Left forelimb (tissue), 1 donor: ENCODE measurements around the gene CCDC83.
"Not testable (repeated sequence)": the region's sequence is repeated elsewhere in the genome, so short reads cannot be mapped to it uniquely, and the experiment has no call there.

Experiments
- DNase-seq: peaks from one replicate; pipeline ENCODE4 v3.0.0-alpha.2; 2018; ENCODE audit warnings: low spot score

Gene CCDC83

DNA sequence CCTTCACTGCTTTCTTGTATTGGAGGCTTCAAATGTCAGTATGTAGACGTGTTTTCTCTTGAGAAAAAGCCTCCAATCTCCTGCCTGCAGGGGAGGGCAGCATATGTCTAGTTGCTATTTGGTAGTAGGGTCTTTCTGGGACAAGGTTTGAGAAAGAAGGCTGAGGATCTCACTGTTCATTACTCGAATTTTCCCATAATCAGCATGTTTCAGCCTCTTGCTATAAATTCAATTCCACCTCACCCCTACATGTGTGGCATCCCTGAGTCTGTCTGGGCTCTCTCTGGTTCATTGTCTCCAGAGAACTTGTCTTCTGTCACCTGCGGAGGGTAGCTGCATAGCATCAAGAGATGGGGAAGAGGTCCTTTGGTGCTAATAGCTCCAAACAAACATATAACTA lies 19.5 kb upstream of the CCDC83 start:
- DNase-seq = no peak

DNA sequence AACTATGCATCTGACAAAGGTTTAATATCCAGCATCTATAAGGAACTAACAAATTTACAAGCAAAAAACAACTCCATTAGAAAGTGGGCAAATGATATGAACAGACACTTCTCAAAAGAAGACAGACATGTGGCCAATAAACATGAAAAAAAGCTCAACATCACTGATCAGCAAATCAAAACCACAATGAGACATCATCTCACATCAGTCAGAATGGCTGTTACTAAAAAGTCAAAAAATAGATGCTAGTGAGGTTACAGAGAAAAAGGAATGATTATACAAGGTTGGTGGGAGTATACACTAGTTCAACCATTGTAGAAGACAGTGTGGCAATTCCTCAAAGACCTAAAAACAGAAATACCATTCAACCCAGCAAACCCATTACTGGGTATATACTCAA lies 14.3 kb upstream of the CCDC83 start:
- not testable (repeated sequence) for DNase-seq

DNA sequence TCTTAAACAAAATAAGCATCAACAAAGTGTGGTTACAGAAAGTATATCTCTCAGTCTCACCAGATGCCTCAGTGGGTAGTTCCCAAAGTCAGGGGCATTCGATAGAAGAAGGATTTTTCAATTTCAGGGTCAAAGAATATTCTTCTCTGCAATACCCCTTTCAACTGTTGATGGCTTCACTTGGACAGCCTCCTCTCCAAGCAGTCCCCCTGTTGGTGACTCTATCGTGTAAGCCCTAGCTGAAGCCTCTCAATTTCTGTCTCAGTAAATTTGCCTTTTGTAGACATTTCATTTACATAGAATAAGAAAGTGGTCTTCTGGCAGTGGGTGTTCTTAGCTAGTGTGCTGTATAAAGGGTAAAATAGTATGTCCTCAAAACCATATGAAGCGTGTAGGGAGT lies 11.3 kb upstream of the CCDC83 start:
- DNase-seq = no peak

DNA sequence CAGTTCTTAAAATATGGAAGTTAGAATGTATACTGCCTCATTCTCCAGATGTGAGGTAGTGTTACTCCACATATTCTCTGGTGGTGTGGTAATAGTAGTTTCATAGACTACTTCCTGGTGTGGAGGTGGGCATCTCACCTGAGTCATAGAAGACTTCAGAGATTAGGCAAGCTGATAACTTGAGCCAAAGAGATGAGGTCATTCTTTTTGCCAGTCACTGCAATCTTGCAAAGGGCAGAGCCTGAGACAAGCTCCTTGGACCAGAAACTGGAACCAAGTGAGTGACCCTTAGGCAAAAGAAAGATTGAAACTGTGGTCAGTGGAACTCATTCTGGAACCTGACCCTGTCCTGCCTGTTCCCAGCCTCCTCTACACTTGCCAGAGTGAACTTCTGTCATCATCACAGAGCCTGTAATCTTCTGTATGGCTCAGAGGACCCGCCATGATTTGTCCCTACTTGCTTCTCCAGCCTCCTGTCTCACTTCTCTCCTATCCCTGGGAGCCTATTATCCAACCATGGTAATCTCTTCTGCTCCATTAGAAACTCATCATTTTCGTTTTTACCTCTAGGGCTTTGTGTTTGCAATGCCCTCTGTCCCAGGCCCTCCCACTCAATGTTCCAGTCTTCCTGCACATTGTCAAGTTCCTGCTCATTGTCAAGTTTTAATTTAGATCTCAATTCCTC lies 10.6 kb upstream of the CCDC83 start:
- DNase-seq = no peak

DNA sequence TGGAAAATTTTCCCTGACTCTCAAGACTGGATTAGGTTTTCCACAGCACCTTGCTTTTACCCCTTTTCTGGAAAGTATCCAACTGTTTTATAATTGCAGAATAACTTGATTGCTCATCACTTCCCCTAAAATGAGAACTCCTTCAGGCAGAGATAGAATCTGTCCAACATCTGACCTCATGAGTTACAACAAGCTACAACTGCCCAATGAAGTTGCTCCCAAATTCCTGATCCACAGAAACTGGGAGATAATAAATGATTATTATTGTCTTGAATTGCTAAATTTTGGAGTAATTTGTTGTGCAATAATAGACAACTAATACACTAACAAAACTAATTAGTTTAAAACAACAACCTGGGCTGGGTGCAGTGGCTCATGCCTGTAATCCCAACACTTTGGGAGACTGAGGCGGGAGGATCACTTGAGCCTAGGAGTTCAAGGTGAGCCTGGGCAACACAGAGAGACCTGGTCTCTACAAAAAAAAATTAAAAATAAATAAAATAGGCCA lies 10.0 kb upstream of the CCDC83 start:
- no peak for DNase-seq

DNA sequence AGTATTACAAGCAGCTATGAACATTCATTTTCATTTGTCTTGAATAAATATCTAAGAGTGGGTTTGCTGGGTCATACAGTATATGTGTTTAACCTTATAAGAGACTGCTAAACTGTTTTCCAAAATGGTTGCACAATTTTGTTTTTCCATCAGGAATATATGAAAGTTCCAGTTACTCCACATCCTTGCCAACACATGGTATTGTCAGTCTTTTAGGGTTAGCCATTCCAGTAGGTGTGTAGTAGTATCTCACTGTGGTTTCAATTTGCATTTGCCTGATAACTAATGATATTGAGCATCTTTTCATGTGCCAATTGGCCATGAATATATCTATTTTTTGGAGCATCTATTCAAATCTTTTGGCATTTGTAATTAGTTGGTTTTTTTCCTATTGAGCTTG lies 7.7 kb upstream of the CCDC83 start:
- DNase-seq = no peak

DNA sequence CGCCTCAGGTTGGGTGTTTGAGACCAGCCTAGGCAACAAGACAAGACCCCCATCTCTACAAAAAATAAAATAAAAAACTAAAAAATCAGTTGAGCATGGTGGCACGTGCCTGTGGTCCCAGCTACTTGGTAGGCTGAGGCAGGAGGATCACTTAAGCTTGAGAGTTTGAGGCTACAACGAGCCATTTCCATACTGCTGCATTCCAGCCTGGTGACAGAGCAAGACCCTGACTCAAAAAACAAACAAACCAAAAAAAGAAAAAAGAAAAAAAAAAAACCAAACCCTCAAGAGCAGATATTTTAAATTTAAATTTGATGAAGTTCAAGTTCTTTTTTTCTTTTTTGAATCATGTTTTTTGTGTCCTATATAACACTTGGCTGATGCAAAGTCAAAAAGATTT lies 7.2 kb upstream of the CCDC83 start:
- no peak for DNase-seq

DNA sequence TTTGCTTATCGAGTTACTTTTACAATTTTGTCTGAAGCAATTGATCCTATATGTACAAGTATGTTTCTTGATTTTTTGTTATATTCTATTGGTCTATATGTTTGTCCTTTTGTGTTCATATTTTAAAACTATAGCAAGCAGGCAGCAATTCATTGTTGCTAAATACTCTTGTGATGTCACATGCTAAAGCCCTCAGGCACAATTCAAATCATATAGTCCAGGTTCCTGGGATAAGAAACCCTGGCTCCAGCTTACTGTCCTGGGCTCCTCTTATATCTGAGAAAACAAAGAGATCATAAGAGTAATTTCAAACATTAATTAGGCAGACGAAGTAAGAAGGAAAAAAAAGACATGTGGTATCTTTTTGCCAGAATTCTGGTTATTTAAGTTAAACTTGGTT lies 6.6 kb upstream of the CCDC83 start:
- DNase-seq = no peak

DNA sequence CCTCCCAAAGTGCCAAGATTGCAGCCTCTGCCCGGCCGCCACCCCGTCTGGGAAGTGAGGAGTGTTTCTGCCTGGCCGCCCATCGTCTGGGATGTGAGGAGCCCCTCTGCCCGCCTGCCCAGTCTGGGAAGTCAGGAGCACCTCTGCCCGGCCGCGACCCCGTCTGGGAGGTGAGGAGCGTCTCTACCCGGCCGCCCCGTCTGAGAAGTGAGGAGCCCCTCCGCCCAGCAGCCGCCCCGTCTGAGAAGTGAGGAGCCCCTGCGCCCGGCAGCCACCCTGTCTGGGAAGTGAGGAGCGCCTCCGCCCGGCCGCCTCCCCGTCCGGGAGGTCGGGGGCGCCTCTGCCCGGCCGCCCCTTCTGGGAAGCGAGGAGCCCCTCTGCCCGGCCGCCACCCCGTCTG lies 2.4 kb upstream of the CCDC83 start:
- DNase-seq = not testable (repeated sequence)

DNA sequence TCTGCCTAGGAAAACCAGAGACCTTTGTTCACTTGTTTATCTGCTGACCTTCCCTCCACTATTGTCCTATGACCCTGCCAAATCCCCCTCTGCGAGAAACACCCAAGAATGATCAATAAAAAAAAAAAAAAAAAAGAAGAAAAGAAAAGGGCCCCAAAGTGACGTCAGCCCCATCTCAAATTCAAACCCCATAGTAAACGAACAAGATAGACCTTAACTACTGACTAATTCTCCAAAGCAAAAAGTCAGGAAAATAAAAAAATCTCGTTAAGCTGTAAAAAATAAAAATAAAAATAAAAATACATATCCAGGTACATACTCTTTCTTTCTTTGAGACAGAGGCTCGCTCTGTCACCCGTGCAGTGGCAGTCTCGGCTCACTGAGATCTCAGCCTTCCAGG lies 1.6 kb upstream of the CCDC83 start:
- DNase-seq = not testable (repeated sequence)

DNA sequence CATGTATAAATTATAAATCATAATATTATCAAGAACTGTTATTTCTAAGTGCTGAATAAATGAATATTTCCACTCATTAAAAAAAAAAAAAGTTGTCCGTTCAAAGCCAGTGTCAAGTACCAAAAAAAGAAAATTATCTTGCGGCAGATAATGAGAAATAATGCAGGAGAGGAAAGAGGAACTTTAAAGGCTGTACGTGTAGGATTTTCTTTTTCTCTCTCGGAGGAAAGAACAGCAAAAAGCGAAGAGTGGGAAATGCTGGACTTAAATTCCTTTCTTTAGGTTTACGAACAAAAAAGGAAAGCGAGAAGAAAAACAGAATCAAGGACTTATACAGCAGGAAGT lies 999 bp upstream of the CCDC83 start:
- no peak for DNase-seq

DNA sequence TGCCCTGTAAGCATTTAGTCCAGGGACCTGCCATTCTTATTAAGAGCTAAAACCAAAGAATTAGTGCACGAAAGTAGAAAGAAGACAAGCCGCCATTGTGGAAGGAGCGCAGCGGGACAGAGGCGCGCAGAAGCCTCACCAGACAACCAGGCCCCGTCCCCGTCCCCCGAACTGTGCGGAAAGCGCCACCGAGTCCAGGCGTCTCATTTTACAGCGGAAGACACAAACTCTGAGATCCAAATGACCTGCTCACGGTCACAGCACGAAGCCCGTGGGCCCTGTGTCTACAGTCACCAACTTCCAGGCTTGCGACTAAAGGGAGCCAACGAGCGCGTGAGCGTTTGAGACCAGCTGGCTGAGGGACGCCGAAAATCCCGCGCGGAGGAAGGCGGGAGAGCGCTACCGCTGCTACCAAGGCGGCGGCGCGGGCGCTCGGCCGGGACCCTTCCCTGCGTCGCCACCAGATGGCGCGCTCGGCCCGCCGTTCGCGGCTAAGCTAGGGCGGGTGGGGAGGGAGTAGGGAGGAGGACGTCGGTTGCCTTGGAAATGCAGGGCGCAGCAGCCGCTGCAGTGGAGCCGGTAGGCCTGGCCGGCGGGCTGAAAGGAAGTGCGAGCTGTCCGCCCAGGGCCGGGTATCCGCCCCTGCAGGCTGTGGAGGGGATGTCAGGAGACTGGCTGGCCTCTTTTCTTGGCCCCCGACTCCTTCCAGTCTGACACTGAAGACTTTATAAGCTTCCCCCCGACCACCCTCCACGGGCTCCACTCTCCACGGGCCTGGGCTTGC lies 434 bp upstream of the CCDC83 start:
- peak; percentile 98 for DNase-seq

DNA sequence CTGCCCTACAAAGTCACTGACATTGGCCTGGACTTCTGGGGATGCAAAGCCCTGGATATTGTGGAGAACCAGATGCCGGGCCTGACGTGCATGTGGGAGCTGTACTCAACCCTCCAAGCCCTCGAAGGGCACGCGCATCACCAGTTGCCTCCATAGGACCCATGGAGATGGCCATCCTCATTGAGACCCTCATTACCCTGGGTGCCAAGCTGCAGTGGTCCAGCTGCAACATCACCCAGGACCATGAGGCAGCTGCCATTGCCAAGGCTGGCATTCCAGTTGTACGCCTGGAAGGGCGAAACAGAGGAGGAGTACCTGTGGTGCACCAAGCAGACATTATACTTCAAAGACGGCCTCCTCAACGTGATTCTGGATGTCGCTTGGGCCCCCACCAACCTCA lies 1.9 kb downstream of the CCDC83 start:
- no peak for DNase-seq

DNA sequence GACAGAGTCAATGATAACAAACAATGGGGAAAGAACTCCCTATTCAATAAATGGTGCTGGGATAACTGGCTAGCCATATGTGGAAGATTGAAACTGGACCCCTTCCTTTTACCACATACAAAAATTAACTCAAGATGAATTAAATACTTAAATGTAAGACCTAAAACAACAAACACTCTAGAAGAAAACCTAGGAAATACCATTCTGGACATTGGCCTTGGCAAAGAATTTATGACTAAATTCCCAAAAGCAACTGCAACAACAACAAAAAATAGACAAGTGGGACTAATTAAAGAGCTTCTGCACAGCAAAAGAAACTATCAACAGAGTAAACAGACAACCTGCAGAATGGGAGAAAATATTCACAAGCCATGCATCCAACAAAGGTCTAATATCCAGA lies 4.4 kb downstream of the CCDC83 start:
- not testable (repeated sequence) for DNase-seq

DNA sequence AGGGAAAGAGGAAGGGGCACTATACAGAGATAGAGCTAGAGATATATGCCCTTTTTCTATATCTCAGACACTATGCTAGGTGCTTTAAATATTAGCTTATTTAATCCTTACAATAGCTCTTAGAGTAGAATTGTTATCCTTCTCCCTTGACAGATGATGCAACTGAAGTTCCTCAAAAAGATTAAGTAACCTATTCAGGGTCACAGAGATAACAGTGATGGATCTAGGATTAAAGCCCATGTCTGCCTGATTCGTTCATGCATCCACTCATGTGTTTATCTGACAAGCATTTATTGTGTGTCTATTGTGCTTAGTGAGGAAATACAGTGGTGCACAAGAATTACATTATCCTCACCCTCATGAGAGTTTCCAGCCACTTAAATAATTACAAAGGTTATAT lies 8.7 kb downstream of the CCDC83 start:
- DNase-seq = no peak

DNA sequence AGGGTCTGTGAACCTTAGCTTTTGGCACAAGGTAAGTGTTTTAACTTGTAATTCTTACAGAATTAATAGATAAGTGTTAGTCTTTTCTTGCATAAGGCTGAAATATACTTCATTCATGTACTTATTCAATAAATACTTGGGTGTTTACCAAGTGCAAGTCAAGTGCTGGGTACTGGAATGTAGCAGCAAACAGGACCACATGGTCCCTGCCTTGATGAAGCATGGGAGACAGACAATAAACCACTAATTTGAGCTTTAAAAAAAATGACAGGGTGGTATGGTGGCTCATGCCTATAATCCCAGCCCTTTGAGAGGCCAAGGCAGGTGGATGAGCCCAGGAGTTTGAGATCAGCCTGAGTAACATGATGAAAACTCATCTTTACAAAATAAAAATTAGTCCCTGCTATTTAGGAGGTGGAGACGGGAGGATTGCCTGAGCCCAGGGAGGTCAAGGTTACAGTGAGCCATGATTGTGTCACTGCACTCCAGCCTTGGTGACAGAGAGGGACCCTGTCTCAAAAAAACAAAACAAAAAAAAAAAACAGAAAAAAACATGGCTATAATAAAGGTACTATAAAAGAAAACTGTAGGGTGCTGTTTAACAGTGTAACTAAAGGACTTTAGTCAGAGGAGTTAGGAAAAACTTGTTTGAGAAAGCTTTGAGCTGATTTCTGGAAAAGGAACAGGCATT lies 11.1 kb downstream of the CCDC83 start:
- DNase-seq = no peak

DNA sequence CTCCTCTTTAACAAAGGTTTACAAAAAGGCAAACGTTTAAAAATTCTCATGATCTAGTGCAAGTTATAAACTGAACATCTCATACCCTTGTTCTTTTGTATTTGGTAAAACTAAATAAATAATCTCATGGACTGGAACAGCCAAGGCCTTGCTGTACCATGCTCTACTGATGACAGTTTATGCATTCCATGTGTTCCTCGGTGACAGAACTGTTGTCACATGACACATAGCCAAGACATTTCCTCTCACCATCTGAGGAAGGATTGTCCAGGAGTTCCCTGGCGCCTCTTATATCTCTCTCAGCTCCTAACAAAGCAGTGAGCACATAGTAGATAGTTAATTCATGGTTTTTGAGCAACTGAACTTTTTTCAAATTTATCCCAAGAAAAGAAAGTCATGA lies 12.6 kb downstream of the CCDC83 start:
- DNase-seq = no peak

DNA sequence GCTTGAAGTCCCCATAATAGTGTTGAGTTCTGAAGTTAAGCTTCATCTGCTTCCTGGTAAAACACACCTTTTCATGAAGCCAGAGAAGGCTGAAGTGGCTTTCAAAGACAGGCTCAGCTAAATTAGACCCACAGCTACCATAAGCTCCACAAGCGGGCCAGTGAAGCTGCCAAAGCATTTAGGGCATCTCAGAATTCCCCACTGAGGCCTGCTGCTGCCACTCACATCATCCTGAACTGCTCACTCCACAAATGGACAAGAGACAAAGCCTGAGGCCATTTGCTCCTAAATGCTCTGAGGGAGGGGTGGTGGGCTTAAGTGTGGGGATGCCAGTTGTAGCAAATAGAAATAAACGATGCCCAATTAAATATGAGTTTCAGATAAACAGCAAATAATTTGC lies 14.6 kb downstream of the CCDC83 start:
- no peak for DNase-seq

DNA sequence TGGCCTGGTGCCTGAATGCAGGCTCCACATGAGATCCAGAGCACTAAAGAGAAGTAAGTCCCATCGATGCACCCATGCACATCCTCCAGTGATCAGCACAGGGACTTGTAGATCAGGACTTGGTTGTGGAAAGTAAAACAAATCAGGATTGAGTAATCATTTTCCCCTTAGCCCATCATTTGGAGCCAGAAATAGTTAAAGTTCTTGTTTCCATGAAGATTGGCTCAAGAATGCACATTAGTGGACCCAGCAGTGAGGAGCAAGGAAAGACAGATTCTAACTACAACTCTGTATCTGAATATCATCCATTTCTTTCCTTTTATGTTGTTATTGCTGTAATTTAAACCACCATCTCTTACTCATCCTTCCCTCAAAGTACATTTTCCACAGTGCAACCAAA lies 19.1 kb downstream of the CCDC83 start:
- no peak for DNase-seq

DNA sequence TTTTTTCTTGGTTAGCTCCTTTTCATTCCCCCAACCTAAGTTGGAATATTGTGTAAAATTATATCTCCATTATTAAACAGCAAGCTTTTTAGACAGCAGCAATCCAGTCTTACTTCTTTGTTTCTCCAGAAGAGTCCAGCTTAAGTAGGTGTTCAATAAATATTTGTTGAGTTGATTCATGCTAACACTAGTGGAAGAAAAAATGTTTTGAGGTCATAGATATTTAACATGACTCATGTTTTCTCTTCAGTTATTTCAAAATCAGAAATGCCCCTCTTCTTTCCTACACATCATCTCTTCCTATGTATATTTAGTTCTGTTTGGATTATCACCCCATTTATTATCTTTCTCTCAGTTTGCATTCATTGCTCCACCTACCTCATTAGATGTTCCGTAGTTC lies 20.3 kb downstream of the CCDC83 start:
- DNase-seq = no peak

DNA sequence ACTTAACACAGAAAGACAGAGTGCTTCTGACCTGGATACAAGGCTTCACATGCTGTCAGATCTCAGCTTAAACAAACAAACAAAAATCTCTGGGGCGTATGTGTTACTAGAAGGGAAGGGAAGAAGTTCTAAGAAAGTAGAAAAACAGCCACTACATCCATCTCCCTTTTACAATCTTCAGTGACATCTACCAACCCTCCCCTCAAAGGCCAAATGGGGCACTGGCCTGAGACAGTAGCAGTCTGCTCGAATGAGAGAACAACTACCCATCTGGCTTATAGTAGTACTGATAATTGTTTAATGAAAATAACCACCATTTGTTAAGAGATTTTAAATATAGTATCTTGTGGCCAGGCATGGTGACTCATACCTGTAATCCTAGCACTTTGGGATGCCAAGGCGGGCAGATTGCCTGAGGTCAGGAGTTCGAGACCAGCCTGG lies 29.4 kb downstream of the CCDC83 start:
- no peak for DNase-seq

DNA sequence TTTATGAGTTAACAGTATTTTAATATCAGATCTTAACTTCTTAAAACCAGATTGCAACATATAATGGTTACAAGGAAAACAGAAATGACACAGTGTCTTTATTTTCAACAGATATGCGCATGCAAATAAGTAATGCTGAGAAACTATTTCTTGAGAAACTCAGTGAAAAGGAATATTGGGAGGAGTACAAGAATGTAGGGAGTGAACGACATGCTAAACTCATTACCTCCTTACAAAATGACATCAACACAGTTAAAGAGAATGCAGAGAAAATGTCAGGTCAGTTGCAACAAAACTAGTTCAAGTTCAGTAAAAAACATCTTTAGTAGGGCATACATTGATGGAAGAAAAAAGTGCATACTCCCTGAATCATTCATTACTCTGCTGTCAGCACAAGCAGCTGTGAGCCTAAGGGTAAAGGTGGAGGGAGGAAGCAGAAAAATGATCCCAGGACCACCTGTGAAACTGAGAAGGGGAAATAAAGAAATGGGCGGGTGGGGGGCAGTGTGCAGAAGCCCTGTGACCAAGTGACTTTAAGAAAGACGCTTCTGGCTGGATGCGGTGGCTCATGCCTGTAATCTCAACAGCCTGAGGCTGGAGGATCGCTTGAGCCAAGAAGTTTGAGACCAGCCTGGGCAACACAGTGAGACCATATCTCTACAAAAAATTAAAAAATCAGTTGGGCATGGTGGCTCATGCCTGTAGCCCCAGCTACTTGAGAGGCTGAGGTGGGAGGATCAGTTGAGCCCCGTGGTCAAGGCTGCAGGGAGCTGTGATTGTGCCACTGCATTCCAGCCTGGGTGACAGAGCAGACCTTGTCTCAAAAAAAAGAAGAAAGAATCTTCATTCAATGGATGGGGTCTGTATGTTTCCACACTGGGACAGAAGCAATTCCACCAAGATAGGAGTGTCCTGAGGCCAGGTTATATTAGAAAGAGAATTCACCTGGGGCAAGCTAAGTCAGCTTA lies 31.2 kb downstream of the CCDC83 start:
- no peak for DNase-seq
